Measurements from ENCODE around the gene B4GALT7.
"Not testable (repeated sequence)": the region's sequence is repeated elsewhere in the genome, so short reads cannot be mapped to it uniquely, and the experiment has no call there.

B4GALT7 gene, protein sequence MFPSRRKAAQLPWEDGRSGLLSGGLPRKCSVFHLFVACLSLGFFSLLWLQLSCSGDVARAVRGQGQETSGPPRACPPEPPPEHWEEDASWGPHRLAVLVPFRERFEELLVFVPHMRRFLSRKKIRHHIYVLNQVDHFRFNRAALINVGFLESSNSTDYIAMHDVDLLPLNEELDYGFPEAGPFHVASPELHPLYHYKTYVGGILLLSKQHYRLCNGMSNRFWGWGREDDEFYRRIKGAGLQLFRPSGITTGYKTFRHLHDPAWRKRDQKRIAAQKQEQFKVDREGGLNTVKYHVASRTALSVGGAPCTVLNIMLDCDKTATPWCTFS

DNA sequence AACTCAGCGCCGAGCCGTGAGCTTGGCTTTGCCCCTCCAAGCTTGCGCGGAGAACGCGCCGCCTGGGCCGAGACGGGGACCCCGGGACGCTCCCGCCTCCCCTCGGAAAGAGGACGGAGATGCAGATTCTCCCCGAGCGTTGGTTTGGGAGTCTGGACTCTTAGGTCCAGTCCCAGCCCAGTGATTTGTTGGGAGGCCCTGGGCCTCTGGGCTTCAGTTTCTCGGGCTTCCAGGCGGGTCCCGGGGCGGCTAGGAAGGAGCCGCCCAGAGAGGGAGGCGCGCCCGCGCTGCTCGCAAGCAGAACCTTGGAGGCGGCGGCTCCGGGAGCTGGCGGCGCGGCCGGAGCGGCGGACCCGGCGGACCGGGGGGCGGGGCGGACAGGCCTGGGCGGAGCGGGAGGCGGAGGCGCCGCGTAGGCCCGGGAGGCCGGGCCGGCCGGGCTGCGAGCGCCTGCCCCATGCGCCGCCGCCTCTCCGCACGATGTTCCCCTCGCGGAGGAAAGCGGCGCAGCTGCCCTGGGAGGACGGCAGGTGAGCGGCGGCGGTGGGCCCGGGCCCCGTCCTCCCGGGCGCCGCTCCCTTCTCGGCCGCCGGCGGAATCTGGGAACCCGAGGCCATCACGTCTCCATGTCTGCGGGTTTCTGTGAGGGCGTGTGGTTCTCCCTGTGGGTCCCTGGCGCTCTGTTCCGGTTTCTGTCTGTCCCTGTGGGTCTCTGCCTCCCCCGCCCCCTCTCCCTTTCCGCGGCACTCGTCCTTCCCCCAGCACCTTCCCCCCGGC lies at the start of gene B4GALT7:
B4GALT7 (plus strand) TSS at position 402 of the 777 bp plus-strand sequence; CDS start at position 481, 79 bp downstream.
- peak; percentile 56 to 78 for DNase-seq (ENCODE audit: low read depth in 2 of 2)

DNA sequence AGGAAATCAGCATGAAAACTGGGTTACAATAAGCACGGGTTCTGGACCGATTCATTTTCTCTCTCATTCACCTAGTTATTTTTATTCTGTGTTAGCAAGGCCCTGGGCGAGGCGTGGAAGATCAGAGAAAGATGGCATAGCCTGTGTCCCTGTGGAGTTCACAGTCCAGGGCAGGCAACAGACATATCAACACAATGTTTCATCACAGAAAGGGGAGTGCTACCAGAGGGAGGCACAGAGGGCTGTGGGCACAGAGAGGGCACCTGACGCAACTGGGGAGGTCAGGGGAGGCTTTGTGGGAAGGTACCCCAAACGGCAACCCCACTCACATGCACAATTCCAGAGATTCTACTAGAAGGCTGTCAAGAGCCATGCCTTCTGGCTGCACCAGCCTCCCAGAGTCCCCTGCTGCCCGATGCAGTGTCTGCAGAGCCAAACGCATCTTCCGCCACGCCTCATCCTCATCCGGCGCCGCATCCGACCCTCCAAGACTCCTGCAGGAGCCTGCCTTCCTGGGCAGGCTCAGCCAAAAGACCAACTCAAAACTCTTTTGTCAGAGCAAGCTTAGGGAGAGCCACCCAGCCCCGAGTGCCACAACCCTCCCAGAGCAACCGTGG lies 47.0 kb upstream of the B4GALT7 start:
- no peak for DNase-seq (ENCODE audit: low read depth in 2 of 2)

DNA sequence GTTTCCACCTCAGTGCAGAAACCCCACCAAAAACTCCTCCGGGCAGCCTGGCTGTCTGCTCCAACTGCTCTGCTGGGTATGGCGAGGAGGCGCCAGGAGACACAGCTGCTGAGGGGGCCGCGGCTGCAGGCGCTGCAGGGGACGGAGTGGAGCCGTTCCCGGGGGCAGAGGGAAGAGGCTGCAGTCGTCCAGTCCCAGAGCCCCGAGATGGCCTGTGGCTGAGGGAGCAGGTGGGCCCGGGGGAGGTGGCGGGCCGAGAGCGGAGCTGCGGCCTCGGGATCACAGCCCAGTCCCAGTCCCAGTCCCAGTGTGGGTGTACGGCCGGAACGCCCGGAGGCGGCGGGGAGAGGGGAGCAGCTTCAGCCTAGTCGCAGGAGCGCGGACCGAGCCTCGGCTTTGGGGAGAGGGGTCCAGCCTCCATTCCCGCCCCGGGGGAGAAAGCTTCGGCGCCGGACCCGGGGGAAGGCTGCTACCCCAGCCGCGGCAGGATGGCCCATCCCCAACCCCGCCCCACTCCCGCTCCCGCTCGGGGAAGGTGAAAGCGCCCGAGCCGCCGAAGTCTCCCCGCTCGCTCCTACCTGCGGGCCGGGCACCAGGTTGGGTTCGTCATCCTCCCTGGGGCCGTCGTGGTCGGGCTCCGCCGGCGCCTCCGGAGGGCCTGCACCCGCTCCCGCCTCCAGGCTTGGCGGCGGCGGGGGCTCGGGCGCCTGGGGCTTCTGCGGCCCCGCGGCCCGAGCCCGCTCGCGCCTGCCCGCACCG lies 46.1 kb upstream of the B4GALT7 start:
- peak; percentile 7 for DNase-seq (ENCODE audit: low read depth in 2 of 2)

DNA sequence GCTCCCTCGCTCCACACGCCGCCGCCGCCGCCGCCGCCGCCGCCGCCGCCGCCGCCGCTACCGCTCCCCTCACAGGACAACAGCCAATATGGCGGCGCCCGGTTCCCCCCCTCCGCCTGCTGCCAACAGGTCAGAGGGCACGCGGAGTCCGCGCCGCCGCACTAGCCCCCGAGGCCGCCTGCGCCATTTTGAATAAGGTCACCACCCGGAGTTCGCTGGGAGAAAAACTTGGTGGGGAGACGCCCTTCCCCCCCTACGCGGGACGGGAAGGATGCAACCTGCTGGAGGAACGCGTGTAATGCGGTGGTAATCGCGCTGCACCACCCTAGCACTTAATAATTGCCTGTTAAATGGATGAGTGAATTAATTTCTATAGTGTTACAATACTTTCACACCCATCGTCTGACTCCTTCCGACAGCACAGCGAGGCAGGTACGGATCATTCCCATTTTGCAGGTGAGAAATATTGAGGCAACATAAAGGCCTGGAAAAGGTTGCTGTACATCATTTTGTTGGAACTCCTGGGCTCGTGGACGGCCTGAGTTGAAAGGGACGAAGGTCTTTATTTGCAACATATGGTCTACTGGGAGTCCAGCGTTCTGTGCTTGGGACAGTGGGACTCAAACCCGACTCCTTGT lies 45.3 kb upstream of the B4GALT7 start, which contains the start of gene FAM193B:
FAM193B (minus strand) TSS at position 90 of the 638 bp plus-strand sequence. CDS start 105 bp downstream, outside the sequence.
- DNase-seq (ENCODE audit: low read depth in 2 of 2), result peak; percentile 86 to 89

GRCh38 chr5:177555228-177555627 lies 44.7 kb upstream of the B4GALT7 start:
- no peak for DNase-seq (ENCODE audit: low read depth in 2 of 2)

DNA sequence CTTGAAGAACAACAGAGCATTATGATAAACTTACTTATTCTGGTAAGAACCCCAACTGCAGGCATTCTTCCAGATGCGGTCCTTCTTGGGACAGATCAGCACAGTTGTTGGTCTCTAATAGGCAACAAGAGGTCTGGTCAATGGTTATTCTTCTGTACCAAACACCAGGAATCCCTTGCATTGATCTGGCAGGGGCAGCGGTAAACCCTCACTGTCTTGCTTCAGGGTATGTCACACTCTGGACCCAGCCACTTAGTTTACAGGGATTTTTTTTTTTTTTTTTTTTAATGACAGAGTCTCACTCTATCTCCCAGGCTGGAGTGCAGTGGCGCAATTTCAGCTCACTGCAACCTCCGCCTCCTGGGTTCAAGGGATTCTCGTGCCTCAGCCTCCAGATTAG lies 44.3 kb upstream of the B4GALT7 start:
- no peak for DNase-seq (ENCODE audit: low read depth in 2 of 2)

GRCh38 chr5:177557041-177557647 lies 42.8 kb upstream of the B4GALT7 start:
- no peak for DNase-seq (ENCODE audit: low read depth in 2 of 2)

- no peak for DNase-seq (ENCODE audit: low read depth in 2 of 2)
Measured at GRCh38 chr5:177557796-177558195, 42.1 kb upstream of the B4GALT7 start.

GRCh38 chr5:177559446-177559941 lies 40.4 kb upstream of the B4GALT7 start:
- DNase-seq (ENCODE audit: low read depth in 2 of 2), result not testable (repeated sequence)

DNA sequence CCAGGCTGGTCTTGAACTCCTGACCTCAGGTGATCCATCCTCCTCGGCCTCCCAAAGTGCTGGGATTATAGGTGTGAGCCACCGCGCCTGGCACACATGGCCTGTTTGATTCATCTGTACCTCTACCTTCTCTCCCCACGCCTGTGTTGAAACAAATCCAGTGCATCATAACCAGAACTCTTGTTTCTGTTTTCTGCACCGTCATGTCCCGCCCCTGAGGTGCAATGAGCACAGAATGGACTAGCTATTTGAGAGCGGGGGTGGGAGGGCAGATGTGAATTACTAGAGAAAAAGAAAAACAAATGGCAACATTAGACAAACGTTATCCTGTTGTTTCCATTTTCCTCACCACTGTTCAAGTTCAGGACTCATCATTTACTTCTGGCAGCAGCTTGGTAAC lies 34.9 kb upstream of the B4GALT7 start:
- DNase-seq (ENCODE audit: low read depth in 2 of 2), result no peak

GRCh38 chr5:177568326-177568725 lies 31.6 kb upstream of the B4GALT7 start:
- no peak for DNase-seq (ENCODE audit: low read depth in 2 of 2)

- DNase-seq (ENCODE audit: low read depth in 2 of 2), result no peak
Measured at GRCh38 chr5:177569894-177570293, 30.0 kb upstream of the B4GALT7 start.

DNA sequence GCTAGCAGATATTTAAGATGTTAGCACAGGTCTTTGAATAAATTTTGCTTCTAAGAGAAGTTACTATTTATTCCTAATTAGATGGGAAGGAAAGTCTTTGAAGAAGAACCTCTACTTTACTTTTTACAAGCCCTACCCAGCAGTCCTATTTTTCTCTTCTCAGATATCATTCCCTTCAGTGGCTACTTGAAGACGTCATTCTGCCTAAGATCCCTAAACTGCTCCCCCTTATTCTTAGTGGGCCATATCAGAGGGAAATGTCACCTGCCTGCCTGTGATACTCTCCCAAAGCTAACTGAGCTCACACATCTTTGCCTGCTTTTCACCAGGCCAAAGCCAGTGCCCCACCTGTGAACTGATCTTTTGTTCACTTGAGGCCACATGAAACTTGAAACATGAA lies 24.4 kb upstream of the B4GALT7 start:
- no peak for DNase-seq (ENCODE audit: low read depth in 2 of 2)

- DNase-seq (ENCODE audit: low read depth in 2 of 2), result no peak
Measured at GRCh38 chr5:177576169-177576568, 23.8 kb upstream of the B4GALT7 start.

- no peak for DNase-seq (ENCODE audit: low read depth in 2 of 2)
Measured at GRCh38 chr5:177578316-177578715, 21.6 kb upstream of the B4GALT7 start.

DNA sequence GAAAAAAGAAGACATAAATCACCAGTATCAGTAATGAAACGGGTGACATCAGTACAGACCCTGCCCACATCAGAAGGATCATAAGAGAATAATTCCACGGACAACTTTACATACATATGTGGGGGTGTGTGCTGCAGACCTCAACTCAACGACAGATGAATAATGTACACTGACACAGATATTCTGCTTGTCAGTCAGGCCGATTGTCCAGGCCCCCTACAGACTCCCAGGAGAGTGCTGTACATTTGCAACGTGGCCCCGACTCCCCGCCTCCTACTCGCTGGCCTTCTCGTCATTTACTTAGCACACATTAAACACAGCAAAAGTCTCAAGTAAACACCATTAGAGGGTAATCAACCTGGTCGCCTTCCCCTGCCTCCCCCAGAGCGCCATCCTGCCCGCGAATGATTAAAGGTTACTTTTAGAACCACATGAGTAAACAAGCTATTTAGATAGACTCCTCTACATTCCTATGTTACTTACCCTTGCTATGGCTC lies 11.5 kb upstream of the B4GALT7 start:
- no peak for DNase-seq (ENCODE audit: low read depth in 2 of 2)

DNA sequence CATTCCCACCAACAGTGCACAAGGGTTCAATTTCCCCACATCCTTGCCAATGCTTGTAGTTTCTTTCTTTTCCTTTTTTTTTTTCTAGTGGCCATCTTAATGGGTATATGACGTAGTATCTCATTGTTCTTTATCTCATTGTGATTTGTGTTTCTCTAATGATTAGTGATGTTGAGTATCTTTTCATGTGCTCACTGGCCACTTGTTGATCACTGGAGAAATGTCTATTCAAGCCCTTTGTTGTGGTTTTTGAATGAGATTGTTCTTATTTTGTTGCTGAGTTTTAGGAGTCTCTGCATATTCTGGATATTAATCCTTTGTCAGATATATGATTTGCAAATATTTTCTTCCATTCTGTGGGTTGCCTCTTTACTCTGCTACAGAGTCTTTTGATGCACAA lies 9.5 kb upstream of the B4GALT7 start:
- DNase-seq (ENCODE audit: low read depth in 2 of 2), result no peak

- no peak for DNase-seq (ENCODE audit: low read depth in 2 of 2)
Measured at GRCh38 chr5:177591690-177592009, 8.3 kb upstream of the B4GALT7 start.

- DNase-seq (ENCODE audit: low read depth in 2 of 2), result peak; percentile 76 to 82
Measured at GRCh38 chr5:177592010-177592834, 7.7 kb upstream of the B4GALT7 start, which contains the start of gene TMED9. Gene TMED9 (plus strand): TSS chr5:177592203. CDS start chr5:177592215, 12 bp downstream.

GRCh38 chr5:177592905-177593304 lies 7.0 kb upstream of the B4GALT7 start:
- DNase-seq (ENCODE audit: low read depth in 2 of 2), result no peak
